Astrocyte (in vitro differentiated cells and primary cell): ENCODE data around the gene CPTP. TPM values are rescaled to one million over a fixed set of nuclear protein-coding genes. Genes with fewer than 3 reads are reported as not detected.

Experiments
- DNase-seq: peaks from one replicate; pipeline ENCODE4 v3.0.0-alpha.2; 2010; ENCODE audit warnings: low read depth
- FAIRE-seq: peaks from 2 replicates; lab custom pipeline; 2011; peaks lifted over from hg19 to GRCh38; lab: Jason Lieb, UNC
- H2AFZ ChIP-seq: 2 replicates; pipeline ENCODE4 v1.6.0; 2012; ENCODE audit warnings: low read depth, low read length, inconsistent platforms
- H3K27ac ChIP-seq: 2 replicates; pipeline ENCODE4 v1.5.1; 2011; ENCODE audit warnings: low read depth, low read length, inconsistent platforms
- H3K27me3 ChIP-seq: 2 replicates; pipeline ENCODE4 v1.6.0; 2011; ENCODE audit warnings: low read length, inconsistent platforms; ENCODE audit not compliant: insufficient read depth
- H3K36me3 ChIP-seq: 2 replicates; pipeline ENCODE4 v1.5.1; 2011; ENCODE audit warnings: low read length, inconsistent platforms; ENCODE audit not compliant: insufficient read depth
- H3K4me1 ChIP-seq: 2 replicates; pipeline ENCODE4 v1.5.1; 2011; ENCODE audit warnings: low read length, inconsistent platforms; ENCODE audit not compliant: insufficient read depth
- H3K4me2 ChIP-seq: 2 replicates; pipeline ENCODE4 v1.6.0; 2012; ENCODE audit warnings: low read length, inconsistent platforms
- H3K4me3 ChIP-seq: 2 replicates; pipeline ENCODE4 v1.5.1; 2011; ENCODE audit warnings: low read depth, mild to moderate bottlenecking, low read length, inconsistent platforms; ENCODE audit not compliant: insufficient read depth
- H3K79me2 ChIP-seq: 2 replicates; pipeline ENCODE4 v1.6.0; 2012; ENCODE audit warnings: mild to moderate bottlenecking, low read length, inconsistent platforms; ENCODE audit not compliant: insufficient read depth
- H3K9ac ChIP-seq: 2 replicates; pipeline ENCODE4 v1.6.0; 2012; ENCODE audit warnings: mild to moderate bottlenecking, low read length, inconsistent platforms
- H3K9me3 ChIP-seq: 2 replicates; pipeline ENCODE4 v1.5.1; 2012; ENCODE audit warnings: low read depth, mild to moderate bottlenecking, low read length, inconsistent platforms; ENCODE audit not compliant: insufficient read depth
- H4K20me1 ChIP-seq: 2 replicates; pipeline ENCODE4 v1.6.0; 2012; ENCODE audit warnings: low read length, inconsistent platforms; ENCODE audit not compliant: insufficient read depth
- H3K27ac Mint-ChIP-seq: one replicate; pipeline ENCODE4 v1.8.0; 2021; ENCODE audit warnings: mild to moderate bottlenecking, mixed read lengths; ENCODE audit not compliant: unreplicated experiment
- H3K27me3 Mint-ChIP-seq: one replicate; pipeline ENCODE4 v1.8.0; 2021; ENCODE audit warnings: low read depth, mixed read lengths; ENCODE audit not compliant: unreplicated experiment
- H3K36me3 Mint-ChIP-seq: one replicate; pipeline ENCODE4 v1.8.0; 2021; ENCODE audit warnings: low read depth, mixed read lengths; ENCODE audit not compliant: unreplicated experiment
- H3K4me1 Mint-ChIP-seq: one replicate; pipeline ENCODE4 v1.8.0; 2021; ENCODE audit warnings: low read depth, mixed read lengths; ENCODE audit not compliant: unreplicated experiment
- H3K4me3 Mint-ChIP-seq: one replicate; pipeline ENCODE4 v1.8.0; 2021; ENCODE audit warnings: mild to moderate bottlenecking, moderate library complexity, mixed read lengths; ENCODE audit not compliant: unreplicated experiment
- H3K9me3 Mint-ChIP-seq: one replicate; pipeline ENCODE4 v1.8.0; 2021; ENCODE audit warnings: mild to moderate bottlenecking, mixed read lengths; ENCODE audit not compliant: unreplicated experiment
- CTCF ChIP-seq: IDR thresholded peaks from 2 replicates; pipeline ENCODE4 v1.5.1; 2011; ENCODE audit warnings: low read depth, mild to moderate bottlenecking, inconsistent platforms, low read length, moderate library complexity; ENCODE audit not compliant: insufficient read depth
- EZH2 ChIP-seq: IDR thresholded peaks from 2 replicates; pipeline ENCODE4 v1.6.1; 2012; ENCODE audit warnings: mild to moderate bottlenecking, low read length, inconsistent platforms; ENCODE audit not compliant: insufficient read depth
- total RNA-seq: library from RNA; stranded (reverse); gene quantifications from 2 replicates; pipeline ENCODE4 v1.2.1, GENCODE V29; 2021

CPTP gene
- total RNA-seq, 1 donor from 2014 or later, result 28.5 TPM

- peak overlapping the region; percentile 95 for H3K9ac ChIP-seq
- Mint-ChIP-seq H3K4me3 (peak overlapping the region; percentile 17), H3K4me1 (peaks cover 24% of the 10 kb centered on the region), H3K27me3 (no peaks in the 10 kb centered on the region), H3K9me3 (no peaks in the 10 kb centered on the region), H3K27ac (peak overlapping the region; percentile 81), H3K36me3 (peaks cover 4% of the 10 kb centered on the region)
- H3K27ac ChIP-seq, result peak overlapping the region; percentile 96
- no peaks in the 10 kb centered on the region for H3K27me3 ChIP-seq
- H2AFZ ChIP-seq, result no peak overlapping the region
- H3K9me3 ChIP-seq, result no peaks in the 10 kb centered on the region
- TF ChIP-seq CTCF (no peak), EZH2 (no peak)
- peaks cover 13% of the 10 kb centered on the region for H4K20me1 ChIP-seq
- peak overlapping the region; percentile 8 for H3K4me3 ChIP-seq
- FAIRE-seq, result peak; percentile 41
- H3K4me1 ChIP-seq, result peaks cover 49% of the 10 kb centered on the region
- peak overlapping the region; percentile 97 for H3K4me2 ChIP-seq
- peaks cover 24% of the 10 kb centered on the region for H3K79me2 ChIP-seq
- peak; percentile 95 for DNase-seq
- no peaks in the 10 kb centered on the region for H3K36me3 ChIP-seq
Observed at GRCh38 chr1:1360506-1361169, 36.0 kb downstream of the CPTP start.

- Histone ChIP-seq H2AFZ (peak overlapping the region; percentile 61), H3K4me1 (peaks cover 49% of the 10 kb centered on the region), H3K9me3 (no peaks in the 10 kb centered on the region), H3K79me2 (peaks cover 19% of the 10 kb centered on the region), H3K4me3 (no peak overlapping the region), H4K20me1 (peaks cover 13% of the 10 kb centered on the region), H3K27ac (peak overlapping the region; percentile 96), H3K36me3 (no peaks in the 10 kb centered on the region), H3K9ac (peak overlapping the region; percentile 47), H3K4me2 (peak overlapping the region; percentile 97), H3K27me3 (no peaks in the 10 kb centered on the region)
- TF ChIP-seq EZH2, result no peak
- no peak for TF ChIP-seq CTCF
- Mint-ChIP-seq H3K36me3 (peaks cover 4% of the 10 kb centered on the region), H3K9me3 (no peaks in the 10 kb centered on the region), H3K27ac (peak overlapping the region; percentile 81), H3K4me3 (no peak overlapping the region), H3K4me1 (peaks cover 24% of the 10 kb centered on the region), H3K27me3 (no peaks in the 10 kb centered on the region)
- no peak for DNase-seq
- FAIRE-seq, result no peak
Observed at GRCh38 chr1:1361233-1361981, 36.8 kb downstream of the CPTP start.
